Measurements from ENCODE around the gene SLAMF1.
A peak's percentile ranks its signal among the peaks of the same experiment; 100 is the strongest.

SLAMF1 gene

DNA sequence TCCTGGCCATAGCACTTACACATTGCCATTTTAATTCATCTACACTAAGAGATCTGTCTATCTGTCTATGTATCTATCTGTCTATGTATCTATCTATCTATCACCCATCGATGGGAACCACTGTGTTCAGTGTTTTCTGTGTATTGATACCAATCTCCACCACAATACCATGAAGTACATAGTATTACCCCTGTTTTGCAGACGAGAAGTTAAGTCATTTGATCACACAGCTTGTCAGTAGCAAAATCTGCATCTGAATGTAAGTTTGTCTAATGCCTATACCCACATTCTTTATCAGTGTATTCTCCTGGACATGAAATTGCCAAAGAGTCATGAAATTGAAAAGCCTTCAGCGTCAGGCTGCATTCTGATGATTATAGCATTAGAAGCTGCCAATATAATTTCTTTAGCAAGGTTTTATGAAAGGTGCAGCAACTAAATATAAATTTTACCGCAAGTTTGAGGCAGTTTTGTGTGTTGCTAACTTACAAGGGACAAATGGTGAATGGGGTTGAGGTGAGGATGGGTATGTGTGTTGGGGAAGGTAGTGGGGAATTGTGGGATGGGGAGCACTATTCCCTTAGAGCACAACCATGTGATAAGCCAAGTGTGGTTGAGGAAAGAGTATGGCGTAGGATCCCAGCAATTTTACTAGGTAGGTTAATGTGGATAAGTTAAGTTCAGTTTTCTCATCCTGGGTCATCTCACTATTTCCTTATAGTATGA, 24.2 kb downstream of the SLAMF1 start:
- no peak for DNase-seq

DNA sequence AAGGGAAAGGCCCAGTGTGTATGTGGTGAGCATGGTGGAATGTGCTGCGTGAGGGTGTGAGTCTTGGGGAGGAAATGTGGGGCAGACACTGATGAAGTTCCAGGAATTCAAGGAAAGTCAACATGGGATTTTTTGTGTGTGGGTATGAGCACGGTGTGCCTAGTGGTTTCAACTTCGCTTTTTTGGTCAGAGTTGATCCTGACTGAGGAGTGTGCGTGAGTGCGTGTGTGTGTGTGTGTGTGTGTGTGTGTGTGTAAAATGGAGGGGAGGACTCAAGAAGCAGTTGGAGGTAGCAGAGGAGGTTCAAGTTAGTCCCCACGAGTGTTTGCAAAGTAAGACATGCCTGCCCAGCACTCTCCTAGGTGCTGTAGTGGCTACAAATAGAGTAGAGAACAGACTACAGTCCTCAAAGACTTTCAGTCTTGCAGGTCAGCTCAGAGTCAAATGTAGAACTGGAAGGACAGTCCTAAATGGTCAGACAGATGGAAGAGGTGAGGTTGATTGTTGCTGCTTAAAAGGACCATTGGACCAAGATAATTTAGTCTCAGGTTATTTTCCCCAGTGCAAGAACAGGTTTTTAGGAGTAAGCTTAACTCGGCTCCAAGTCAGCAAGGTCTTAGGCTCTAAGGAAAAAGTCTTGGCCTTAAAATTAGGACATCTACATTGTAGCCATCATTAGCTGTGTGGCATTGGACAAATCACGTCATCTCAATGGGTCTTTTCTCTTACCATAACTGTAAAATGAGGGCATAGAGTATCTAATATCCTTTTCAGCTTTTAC, 25.0 kb downstream of the SLAMF1 start:
- DNase-seq: no peak

DNA sequence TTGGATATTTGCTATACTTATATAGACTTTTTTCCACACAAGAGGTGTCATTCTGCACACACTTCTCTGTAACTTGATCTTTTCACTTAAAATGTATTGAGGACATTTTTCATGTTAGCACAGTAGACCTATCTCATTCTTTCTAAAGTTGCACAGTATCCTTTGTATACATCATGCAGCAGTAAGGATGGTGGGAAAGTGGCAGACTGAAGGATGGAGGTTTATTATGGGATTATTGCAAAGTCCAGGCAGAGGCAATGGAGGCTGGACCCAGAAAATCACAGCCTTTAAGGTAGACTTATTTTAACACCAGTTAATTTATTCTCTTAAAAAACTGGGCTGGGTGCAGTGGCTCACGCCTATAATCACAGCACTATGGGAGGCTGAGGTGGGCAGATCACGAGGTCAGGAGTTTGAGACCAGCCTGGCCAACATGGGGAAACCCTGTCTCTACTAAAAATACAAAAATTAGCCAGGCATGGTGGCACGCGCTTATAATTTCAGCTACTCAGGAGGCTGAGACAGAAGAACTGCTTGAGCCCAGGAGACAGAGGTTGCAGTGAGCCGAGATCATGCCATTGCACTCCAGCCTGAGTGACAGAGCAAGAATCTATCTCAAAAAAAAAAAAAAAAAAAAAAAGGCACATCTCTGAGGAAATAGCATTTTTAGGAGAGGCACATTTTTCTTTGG, 25.8 kb downstream of the SLAMF1 start:
- DNase-seq: no peak

DNA sequence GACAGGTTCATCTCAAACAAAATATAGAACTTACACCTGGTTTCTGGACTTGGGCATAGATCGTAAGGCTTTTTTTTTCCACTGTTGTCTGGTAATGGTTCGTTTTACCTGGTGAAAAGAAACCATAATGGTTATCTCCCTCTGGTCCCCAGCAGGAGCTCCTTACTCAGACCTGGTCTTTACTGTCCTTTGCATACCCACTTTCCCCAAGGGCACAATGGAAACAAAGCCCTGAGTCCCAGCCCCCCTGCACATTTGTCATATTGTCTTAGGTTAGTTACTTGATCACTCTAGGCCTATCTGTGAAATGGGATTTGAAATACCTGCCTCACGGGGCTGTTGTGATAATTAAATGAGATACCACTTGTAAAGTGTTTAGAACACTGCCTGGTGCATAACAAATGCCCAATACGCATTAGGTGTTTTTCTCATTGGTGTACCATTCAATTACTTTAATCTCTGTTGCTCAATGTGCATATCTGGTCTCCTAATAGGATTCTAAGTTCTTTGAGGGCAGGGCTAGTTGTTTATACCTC, 27.0 kb downstream of the SLAMF1 start:
- no peak for DNase-seq

DNA sequence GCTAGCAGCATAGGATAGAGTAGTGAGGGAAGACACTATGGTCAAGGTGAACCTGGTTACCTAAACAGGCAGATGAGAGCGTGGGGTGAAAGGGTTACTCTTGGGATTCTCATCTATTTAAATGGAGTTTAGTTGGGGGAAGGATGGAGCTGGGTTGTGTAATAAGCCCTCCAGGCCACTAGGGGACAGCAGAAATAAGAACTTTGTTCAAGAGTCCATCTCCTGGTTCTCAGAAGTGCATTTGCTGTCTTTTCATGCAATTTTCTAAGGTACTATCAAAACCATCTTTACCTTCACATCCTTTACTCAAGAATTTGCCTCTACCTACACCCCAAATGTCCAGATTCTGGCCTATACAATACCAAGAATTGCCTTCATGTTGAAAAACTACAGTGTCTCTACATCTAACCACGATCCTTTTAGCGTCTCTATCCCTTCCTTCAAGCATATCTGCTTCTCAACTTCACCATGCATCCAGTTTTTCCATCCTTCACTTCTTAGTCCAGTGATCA, 28.0 kb downstream of the SLAMF1 start:
- DNase-seq: no peak

DNA sequence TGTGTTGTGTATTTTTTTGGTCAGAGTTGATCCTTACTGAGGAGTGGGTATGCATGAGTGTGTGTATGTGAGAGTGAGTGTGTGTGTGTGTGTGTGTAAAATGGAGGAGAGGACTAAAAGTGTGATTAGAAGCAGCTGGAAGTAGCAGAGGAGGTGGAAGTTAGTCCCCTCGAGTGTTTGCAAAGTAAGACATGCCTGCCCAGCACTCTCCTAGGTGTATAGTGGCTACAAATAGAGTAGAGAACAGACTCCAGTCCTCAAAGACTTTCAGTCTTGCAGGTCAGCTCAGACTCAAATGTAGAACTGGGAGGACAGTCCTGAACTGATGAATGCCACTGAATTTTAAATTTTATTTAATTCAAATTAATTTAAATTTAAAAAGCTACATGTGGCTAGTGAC, 28.5 kb downstream of the SLAMF1 start:
- no peak for DNase-seq

DNA sequence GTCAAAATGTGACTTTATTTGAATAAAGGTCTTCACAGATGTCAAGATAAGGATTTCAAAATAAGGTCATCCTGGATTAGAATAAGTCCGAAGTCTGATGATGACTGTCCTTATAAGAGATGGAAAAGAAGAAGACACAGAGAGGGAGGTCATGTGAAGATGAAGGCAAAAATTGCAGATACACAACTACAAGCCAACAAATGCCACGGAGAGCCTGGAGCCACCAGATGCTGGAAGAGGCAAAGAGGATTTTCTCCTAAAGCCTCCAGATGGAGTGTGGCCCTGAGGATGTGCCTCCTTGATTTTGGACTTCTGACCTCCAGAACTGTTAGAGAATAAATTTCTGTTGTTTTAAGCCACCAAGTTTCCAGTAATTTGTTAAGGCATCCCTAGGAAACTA, 31.2 kb downstream of the SLAMF1 start:
- no peak for DNase-seq

DNA sequence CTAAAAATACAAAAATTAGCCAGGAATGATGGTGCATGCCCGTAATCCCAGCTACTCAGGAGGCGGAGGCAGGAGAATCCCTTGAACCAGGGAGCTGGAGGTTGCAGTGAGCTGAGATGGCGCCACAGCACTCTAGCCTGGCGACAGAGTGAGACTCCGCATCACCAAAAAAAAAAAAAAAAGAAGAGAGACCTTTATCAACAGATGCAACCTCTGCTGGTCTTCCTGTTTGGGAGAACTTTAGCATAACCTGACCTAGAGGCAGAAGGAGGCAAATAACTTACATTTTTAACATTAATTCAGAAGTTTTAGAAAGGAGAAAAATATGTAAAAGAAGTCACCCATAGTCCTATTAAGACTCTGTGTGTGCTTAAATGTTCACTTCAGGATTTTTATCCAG, 32.4 kb downstream of the SLAMF1 start:
- DNase-seq: no peak

DNA sequence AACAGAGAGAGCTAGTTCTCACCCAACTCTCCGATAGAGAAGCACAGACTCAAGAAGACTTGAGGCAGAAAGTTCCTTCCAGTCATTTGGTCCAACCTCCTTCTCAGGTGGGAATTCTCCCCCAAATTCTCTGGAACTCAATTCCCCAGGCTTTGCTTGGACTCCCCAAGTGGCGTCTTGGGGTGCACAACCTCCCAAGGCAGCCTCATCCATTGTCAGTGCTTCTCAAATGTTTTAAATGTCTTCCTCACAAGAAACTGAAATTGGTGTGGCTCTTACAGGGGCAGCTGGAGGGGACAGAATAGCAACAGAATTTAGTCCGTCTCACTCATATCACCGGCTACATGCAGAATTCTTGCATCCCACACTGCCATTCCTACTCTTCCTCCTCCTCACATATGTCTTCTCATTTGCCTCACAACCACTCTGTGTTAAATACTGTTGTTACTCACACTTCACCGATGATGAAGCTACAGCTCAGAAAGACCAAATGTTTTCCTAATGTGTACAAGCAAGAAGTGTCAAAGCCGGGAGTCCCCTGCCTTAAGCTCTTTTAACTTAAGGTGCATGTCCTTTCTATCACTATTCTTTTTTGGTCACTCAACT, 34.1 kb downstream of the SLAMF1 start:
- no peak for DNase-seq

DNA sequence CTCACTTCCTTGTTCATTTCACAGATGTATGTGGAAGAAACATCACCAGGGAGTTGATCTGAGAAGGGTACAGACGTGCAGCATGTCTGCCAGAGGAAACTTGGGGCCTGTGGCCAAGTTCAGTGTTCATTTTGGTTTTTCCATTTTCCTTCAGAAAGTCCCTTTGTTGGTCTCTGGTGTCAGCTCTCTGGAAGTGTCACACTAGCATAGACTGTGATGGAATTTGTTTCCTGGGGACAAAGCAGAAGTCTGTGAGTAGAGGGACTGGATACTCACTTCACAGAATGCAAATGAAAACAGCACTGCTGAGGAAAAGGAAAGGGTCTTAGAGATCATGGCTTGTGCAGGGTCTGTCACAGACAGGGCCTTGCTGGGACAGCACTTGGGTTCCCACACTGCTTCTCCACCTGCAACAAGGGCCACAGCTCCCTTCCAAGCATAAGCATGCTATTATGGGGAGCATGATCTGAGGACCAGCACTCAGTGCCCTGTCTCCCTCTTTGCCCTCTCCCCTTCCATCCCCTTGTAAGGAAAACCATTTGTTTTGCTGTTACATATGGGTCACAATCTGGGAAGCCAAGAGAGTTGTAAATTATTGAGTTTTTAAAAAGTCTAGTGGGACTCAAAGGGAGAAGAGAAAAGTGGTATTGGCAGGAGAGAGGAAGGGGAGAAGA, 36.1 kb downstream of the SLAMF1 start:
- DNase-seq: no peak

DNA sequence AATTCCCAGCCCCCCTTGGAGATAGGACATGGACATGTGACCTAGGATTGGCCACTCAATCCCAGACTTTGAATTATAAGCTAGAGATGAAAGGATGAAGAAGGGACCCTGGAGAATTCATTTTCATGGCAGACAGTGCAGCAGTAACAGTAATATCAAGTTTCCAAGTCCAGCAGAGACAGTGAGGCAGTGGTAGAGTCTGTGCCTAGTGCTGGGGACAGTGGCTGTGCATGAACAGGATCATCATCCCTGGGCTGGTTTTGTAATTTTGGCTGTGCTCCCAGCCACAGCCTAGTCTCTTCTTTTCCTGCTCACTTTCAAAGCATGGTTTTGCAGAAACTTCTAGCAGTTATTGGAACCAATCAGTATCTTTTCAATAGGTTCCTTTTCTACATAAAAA, 37.9 kb downstream of the SLAMF1 start:
- no peak for DNase-seq

DNA sequence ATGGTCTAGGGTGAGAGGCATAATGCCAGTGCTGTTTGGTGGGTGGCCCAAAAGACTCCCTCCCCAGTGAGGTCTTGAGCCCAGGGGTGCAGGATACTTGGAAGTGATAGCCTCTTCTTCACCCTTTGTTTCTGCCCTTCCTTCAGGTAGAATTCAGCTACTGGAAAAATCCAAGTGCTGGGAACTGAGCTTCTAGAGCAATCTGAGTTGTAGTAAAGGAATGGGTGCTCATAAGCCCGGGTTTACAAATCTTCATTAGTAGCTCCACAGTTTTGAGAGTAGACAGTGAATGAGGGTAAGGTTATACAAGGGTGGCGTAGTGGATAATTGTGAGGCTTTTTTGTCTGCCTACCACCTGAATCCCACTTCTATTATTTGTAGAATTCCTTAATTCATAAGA, 38.3 kb downstream of the SLAMF1 start:
- DNase-seq: no peak

DNA sequence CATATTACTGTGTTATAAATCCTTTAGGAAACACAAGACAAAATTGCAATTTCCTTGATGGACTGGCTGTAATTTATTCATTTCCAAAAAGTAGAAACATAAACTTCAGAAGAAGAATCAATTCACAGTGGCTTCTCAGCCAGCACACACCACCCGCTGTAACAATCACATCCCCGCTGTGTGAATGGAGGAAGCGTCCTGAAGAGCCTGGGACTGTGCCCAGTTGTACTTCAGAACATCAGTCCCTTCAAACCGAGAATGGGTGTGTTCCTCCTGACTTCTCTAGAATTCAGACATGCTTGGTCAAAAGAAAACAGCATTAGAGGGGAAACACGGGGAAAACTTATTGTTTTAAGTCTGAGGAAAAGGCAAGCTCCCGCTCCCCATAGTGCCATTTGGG, 38.8 kb downstream of the SLAMF1 start:
- no peak for DNase-seq

DNA sequence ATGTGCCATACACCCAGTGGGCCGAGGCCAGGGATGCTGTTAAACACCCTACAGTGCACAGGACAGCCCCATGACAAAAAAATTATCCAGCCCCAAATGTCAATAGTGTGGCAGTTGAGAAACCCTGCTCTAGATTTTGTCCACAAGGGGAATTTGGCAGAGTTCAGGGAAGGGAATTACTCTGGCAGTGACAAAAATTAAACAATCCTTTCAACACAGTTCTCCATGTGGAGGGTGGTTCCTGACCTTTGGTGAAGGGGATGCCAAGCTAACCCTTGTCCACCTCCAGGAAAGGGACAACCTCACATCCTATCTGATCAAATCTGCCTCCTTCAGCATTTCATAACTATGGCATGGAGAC, 39.2 kb downstream of the SLAMF1 start:
- no peak for DNase-seq

DNA sequence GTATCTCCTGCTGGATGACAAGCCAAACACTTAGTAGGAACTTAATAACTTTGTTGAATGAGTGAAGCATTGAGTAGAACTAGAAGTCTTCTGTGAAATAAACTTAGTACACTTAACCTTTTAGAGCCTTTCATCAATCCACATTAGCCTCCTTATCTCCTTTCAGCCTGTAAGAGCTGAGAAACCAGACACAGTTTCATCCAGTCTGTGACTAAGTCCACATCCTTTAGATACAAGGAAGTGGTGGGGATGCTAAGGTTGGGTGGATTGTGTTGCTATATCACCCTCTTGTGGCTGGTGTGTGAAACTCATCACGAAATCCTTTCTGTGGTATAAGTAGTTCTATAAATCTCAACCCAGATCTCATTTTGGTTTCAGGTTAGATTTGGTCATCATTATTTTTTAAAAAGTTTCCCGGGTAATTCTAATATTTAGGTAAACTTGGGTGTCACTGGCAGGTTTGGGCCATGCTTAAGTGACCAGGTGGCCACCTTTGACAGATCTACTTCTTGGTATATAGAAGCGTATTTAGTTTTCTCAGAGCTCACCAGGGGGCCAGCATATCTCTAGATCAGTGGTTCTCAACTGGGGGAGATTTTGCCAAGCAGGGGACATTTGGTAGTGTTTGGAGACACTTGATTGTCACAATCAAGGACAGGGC, 39.7 kb downstream of the SLAMF1 start:
- DNase-seq: peak; percentile 62

DNA sequence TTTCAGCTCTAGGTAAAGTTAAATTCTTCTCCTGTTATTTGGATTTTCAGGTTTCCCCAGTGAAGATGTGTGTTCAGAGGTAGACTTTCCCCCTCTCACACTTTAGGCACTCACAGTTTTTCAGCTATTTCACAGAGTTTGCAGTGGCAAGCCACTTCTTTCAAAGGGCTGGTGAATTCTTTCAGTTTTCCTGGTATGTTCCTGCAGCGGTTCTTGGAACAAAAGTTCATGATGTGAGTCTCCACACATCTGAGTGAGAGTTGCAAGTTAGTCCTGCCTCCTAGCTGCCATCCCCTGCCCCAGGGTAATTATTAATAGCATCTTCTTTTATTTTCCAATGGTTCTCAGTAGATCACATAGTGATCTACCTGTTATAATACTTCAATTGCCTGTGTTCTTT, 40.2 kb downstream of the SLAMF1 start:
- DNase-seq: no peak

DNA sequence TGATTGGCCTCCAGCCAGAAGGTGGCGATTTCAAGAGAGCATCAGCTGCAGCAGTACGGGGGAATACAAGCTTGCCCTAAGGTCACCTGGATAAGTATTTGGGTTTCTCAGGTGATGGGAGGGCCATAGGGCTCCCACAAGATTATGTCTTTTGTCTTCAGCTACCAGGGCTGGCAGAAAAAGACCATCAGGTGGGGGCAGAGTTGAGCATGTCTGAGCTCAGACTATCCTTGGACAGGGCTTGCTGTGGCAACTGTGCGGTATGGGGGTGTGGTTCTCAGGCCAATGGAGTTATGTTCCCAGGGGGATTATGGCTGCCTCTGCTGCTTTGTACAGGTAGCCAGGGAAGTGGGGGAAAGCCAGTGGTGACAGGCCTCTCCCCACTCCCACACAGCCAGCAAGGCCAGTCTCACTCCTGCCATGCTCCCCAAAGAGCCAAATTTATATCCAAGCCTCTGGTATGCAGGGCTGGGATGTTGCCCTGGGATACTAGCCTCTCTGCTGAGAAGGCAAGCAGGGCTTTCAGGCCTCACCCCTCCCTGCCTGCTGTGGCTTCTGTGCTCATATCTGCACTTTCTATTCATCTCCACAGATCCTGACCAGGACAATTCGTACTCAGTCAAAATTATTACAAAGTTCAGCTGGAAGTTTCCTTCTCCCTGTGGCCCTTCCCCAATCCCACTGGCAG, 40.9 kb downstream of the SLAMF1 start:
- no peak for DNase-seq

DNA sequence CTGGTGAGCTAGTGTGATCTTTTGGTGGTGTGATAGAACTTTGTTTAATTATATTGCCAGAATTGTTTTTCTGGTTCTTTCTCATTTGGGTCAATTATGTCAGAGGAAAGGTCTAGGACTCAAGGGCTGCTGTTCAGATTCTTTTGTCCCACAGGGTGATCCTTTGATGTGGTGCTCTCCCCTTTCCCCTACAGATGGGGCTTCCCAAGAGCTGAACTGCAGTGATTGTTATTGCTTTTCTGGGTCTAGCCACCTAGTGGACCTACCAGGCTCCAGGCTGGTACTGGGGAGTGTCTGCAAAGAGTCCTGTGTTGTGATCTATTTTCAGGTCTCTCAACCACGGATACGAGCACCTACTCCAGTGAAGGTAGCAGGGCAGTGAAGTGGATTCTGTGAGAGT, 41.6 kb downstream of the SLAMF1 start:
- DNase-seq: no peak

DNA sequence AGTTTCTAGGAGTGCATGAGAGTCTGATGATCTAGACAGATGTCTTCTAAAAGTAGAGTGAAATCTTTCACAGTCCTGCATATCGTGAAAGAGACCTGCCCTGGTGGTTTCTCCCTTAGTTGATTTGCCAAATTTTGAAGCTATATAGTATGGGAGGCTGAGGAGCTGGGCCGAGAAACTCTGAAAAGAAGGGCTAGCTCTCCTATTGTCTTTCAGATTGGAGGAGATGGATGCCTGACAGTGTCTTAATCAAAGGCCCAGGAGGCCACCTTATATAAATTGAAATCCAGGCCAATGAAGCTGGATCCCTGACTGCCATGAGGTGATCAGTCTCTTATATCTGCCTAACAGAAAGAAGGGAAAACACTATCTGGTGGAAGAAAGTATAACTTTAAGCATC, 49.1 kb downstream of the SLAMF1 start:
- no peak for DNase-seq

DNA sequence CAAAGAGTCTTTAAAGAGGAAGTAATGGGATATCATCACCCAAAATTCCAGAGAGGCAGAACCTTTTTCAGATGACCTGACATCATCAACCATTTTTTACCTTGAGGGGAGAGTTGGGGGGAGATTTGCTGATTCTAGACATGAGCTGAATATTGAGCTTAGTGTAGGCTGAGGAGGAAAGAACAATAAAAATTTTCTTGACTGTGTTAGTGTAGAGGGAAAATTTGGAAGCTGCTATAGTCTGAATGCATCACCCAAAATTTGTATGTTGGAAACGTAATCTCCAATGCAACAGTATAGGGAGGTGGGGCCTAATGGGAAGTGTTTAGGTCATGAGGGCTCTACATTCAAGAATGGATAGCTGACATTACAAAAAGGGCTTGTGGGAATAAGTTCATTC, 49.8 kb downstream of the SLAMF1 start:
- no peak for DNase-seq

DNA sequence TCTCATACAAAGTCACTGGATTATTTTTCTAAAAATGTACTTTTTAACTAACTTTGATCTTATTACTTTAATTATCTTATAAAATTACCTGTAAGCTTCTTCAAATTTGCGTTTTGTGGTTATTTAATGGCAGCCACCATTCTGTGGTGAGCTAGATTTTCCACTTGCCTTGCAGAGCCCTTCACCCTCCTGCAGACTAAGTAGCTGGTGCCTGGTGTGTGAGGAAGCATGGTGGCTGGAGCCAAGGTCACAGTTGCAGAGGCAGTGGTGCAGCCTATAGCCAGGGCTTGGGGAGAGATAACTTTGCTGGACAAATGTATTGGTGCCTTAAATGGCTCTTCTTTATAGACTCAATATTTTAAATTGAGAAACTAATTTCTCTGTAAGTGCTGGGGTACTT, 56.4 kb downstream of the SLAMF1 start:
- no peak for DNase-seq
